ENCODE measurements around the gene STBD1.
A peak's percentile ranks its signal among the peaks of the same experiment; 100 is the strongest.

GRCh38 chr4:76306882-76307659 is 538 bp downstream of the STBD1 start:
- TF ChIP-seq CTCF (conservative IDR thresholded peaks at IDR 0.05; ENCODE audit: low read depth in 2 of 2) (peak; percentile 34 to 63; a peak in 3 of 4 replicates), ZNF114 (CRISPR knock-in tag; IDR thresholded peaks at IDR 0.05) (no peak), POLR2AphosphoS5 (IDR thresholded peaks at IDR 0.05; ENCODE audit: low read depth) (no peak)

Measured in GM23338 (cell line).